GM12865 (cell line): ENCODE data around the gene KIAA1549.

Source experiments
- DNase-seq: peaks from one replicate; pipeline ENCODE4 v3.0.0; 2010; ENCODE audit warnings: low read depth
- H3K4me3 ChIP-seq: 2 replicates; pipeline ENCODE4 v1.5.1; 2011; ENCODE audit warnings: mild to moderate bottlenecking, low read depth, low read length, control low read depth
- CTCF ChIP-seq: IDR thresholded peaks from 2 replicates; pipeline ENCODE4 v1.5.1; 2011; ENCODE audit warnings: low read length, control low read depth, low read depth, inconsistent platforms; ENCODE audit not compliant: insufficient read depth; ENCODE audit errors: missing control alignments

Gene KIAA1549

GRCh38 chr7:138934367-138934766 lies 46.8 kb downstream of the KIAA1549 start:
- no peak for TF ChIP-seq CTCF
- no peak for DNase-seq
- no peak overlapping the region for H3K4me3 ChIP-seq

GRCh38 chr7:138932870-138933269 lies 48.3 kb downstream of the KIAA1549 start:
- H3K4me3 ChIP-seq = no peak overlapping the region
- no peak for TF ChIP-seq CTCF
- no peak for DNase-seq

GRCh38 chr7:138932427-138932826 lies 48.8 kb downstream of the KIAA1549 start:
- no peak overlapping the region for H3K4me3 ChIP-seq
- no peak for DNase-seq
- no peak for TF ChIP-seq CTCF

GRCh38 chr7:138929969-138930368 lies 51.2 kb downstream of the KIAA1549 start:
- no peak for TF ChIP-seq CTCF
- no peak overlapping the region for H3K4me3 ChIP-seq
- no peak for DNase-seq

- TF ChIP-seq CTCF = no peak
- H3K4me3 ChIP-seq = no peak overlapping the region
- DNase-seq = no peak
Measured at GRCh38 chr7:138926241-138926612, 55.0 kb downstream of the KIAA1549 start.

- DNase-seq = no peak
- TF ChIP-seq CTCF = no peak
- no peak overlapping the region for H3K4me3 ChIP-seq
Measured at GRCh38 chr7:138924501-138925225, 56.5 kb downstream of the KIAA1549 start.

DNA sequence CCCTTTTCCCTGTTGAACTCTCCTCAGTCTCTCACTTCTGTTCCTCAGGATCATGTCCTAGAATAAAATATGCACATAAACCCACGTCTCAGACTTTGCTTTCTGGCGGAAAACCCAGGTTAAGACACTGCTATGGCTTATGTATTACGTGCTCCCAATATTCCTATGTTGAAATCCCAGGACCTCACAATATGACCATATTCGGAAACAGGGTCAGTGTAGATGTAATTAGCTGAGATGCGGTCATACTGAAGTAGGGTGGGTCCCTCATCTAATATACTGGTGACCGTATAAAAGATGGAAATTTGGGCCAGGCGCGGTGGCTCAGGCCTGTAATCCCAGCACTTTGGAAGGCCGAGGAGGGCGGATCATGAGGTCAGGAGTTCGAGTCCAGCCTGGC lies 59.9 kb downstream of the KIAA1549 start:
- no peak for TF ChIP-seq CTCF
- no peak overlapping the region for H3K4me3 ChIP-seq
- no peak for DNase-seq
